ENCODE data around the gene TSHZ2.

GRCh38 chr20:53304146-53304545 lies 332.0 kb downstream of the TSHZ2 start:
- no peak for TF ChIP-seq CTCF (IDR thresholded peaks at IDR 0.05; ENCODE audit: poor library complexity)
- no peak for TF ChIP-seq EZH2 (IDR thresholded peaks at IDR 0.05; ENCODE audit: borderline replicate concordance)
